Measurements from ENCODE around the gene PHF5A. TPM values are rescaled to one million over a fixed set of nuclear protein-coding genes. Genes with fewer than 3 reads are reported as not detected.
"Not testable (repeated sequence)": the region's sequence is repeated elsewhere in the genome, so short reads cannot be mapped to it uniquely, and the experiment has no call there.

Gene PHF5A
- total RNA-seq, 1 donor from 2014 or later, result 90.3 TPM

DNA sequence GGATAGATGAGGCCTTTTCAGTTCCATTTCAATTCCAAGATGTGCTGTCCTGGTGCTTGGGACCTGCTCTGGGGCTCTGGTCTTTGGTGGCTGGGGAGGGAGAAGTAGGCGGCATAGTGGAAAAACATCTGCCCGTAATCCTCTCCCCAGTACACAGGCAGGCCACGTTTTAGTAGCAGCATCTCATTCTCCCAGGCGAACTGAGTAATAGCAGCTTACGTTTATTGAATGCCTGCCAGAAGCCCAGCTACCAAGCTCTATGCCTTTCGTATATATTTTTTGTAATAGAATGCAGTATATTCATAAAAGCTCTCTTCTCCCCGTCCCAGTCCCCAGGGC, 11.9 kb upstream of the PHF5A start:
- intact Hi-C loops (cut with micrococcal nuclease), result no loop called here

DNA sequence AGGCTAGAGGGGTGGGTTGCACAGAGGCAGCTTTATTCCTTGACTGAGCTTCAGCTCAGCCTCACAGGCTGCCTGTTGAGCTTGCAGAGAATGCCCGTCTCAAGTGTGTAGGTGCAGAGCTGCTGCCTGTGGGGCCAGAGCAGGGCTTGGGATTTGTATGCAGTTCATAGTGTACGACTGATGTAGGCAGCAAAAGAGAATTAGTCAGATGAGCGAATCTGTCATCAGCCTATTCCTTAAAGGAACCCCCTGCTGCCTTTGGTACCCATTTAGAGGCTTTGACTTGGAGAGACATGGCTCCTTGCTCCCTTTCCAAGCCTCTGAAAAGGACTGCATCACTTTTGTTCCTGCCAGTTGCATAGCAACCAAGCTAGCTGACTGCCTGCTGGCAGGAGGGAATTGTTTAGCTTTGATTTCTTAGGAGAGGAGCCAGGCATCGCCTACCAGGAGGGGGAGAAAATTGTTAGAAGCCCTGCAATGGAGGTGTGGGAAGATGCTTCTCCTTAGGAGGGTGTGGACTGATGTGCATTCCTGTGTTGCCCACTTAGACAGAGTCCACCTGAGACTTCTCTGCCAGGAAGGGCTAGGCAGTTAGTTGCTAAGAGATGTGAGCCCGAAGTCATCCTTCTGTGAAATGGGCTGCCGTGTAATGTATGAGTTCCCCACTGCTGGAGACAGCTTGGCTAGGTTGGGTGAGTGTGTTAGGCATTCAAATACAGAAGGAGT, 11.3 kb upstream of the PHF5A start:
- no peak for DNase-seq
- no peaks in the 10 kb centered on the region for H3K27me3 Mint-ChIP-seq
- H3K4me3 Mint-ChIP-seq, result no peak overlapping the region
- H3K4me1 Mint-ChIP-seq, result peaks cover 14% of the 10 kb centered on the region
- H3K36me3 Mint-ChIP-seq (ENCODE audit: low read depth), result peaks cover 1% of the 10 kb centered on the region
- intact Hi-C loops (cut with micrococcal nuclease), result no loop called here
- no peak overlapping the region for H3K27ac Mint-ChIP-seq
- H3K9me3 Mint-ChIP-seq, result no peaks in the 10 kb centered on the region

More for the DNA sequence above, 11.9 kb upstream of the PHF5A start:
- Mint-ChIP-seq H3K36me3 (ENCODE audit: low read depth) (peaks cover 1% of the 10 kb centered on the region), H3K9me3 (no peaks in the 10 kb centered on the region), H3K27ac (no peak overlapping the region), H3K27me3 (no peaks in the 10 kb centered on the region), H3K4me1 (peaks cover 17% of the 10 kb centered on the region), H3K4me3 (no peak overlapping the region)
- no peak for DNase-seq

- H3K9me3 Mint-ChIP-seq, result no peaks in the 10 kb centered on the region
- H3K4me1 Mint-ChIP-seq, result peaks cover 14% of the 10 kb centered on the region
- H3K36me3 Mint-ChIP-seq (ENCODE audit: low read depth), result peaks cover 2% of the 10 kb centered on the region
- DNase-seq, result no peak
- no peaks in the 10 kb centered on the region for H3K27me3 Mint-ChIP-seq
- H3K27ac Mint-ChIP-seq, result no peak overlapping the region
- no peak overlapping the region for H3K4me3 Mint-ChIP-seq
- intact Hi-C loops (cut with micrococcal nuclease), result no loop called here
These were observed 10.5 kb upstream of the PHF5A start for GRCh38 chr22:41478891-41479521.

- Mint-ChIP-seq H3K36me3 (ENCODE audit: low read depth) (peaks cover 5% of the 10 kb centered on the region), H3K27ac (no peak overlapping the region), H3K4me1 (peaks cover 20% of the 10 kb centered on the region), H3K4me3 (no peak overlapping the region), H3K27me3 (no peaks in the 10 kb centered on the region), H3K9me3 (no peaks in the 10 kb centered on the region)
- no peak for DNase-seq
- intact Hi-C loops (cut with micrococcal nuclease), result no loop called here
These were observed 10.0 kb upstream of the PHF5A start for GRCh38 chr22:41478473-41478872.

DNA sequence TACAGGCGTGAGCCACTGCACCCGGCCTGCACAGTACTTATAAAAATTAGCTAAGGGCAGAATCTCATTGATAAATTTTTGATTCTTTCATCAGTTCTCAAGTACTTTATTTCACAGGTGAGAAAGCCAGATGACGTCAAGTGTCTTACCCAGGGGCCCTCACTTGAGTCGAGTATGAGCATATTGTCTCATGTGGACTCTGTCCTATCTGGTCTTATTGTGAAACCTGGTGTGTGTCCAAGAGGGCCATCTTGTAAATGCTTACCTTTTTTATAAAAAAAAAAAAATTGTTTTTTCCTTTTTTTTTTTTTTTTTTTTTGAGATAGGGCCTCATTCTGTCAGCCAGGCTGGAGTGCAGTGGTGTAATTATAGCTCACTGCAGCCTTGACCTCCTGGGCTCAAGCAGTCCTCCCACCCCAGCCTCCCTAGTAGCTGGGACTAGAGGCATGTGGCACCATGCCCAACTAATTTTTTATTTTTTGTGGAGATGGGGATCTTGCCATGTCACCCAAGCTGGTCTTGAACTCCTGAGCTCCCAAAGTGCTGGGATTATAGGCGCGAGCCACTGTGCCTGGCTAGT, 6.5 kb upstream of the PHF5A start:
- Mint-ChIP-seq H3K9me3 (no peaks in the 10 kb centered on the region), H3K36me3 (ENCODE audit: low read depth) (peaks cover 8% of the 10 kb centered on the region), H3K27ac (no peak overlapping the region), H3K27me3 (no peaks in the 10 kb centered on the region), H3K4me1 (peaks cover 19% of the 10 kb centered on the region), H3K4me3 (no peak overlapping the region)
- intact Hi-C loops (cut with micrococcal nuclease), result no loop called here
- no peak for DNase-seq

DNA sequence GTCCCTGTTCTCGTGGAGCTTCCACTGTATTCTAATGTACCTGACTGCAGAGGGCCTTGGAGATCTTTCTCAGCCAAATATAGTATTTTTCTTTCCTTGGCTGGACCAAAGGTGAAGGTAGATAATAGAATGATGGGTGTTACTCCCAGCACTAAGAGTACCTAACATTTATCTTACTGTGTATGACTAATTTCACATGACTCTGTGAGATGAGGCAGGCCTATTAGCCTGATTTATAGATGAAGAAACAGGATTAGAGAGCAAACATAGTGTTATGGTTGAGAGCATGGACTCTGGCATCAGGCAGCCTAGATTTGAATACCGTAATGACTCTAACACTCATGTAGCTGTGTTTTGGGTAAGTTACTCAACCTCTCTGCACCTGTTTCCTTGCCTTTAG, 3.1 kb upstream of the PHF5A start:
- no peaks in the 10 kb centered on the region for H3K27me3 Mint-ChIP-seq
- no peak for DNase-seq
- H3K4me1 Mint-ChIP-seq, result peaks cover 30% of the 10 kb centered on the region
- H3K4me3 Mint-ChIP-seq, result no peak overlapping the region
- H3K27ac Mint-ChIP-seq, result no peak overlapping the region
- H3K9me3 Mint-ChIP-seq, result no peaks in the 10 kb centered on the region
- peaks cover 20% of the 10 kb centered on the region for H3K36me3 Mint-ChIP-seq (ENCODE audit: low read depth)
- intact Hi-C loops (cut with micrococcal nuclease), result no loop called here

- Mint-ChIP-seq H3K4me1 (peaks cover 33% of the 10 kb centered on the region), H3K27ac (peak overlapping the region; percentile 67), H3K9me3 (no peaks in the 10 kb centered on the region), H3K4me3 (peak overlapping the region; percentile 66), H3K27me3 (no peaks in the 10 kb centered on the region), H3K36me3 (ENCODE audit: low read depth) (peaks cover 25% of the 10 kb centered on the region)
- intact Hi-C loops (cut with micrococcal nuclease), result no loop called here
- DNase-seq, result no peak
These were observed 2.4 kb upstream of the PHF5A start for GRCh38 chr22:41470886-41471285.

GRCh38 chr22:41469218-41469851, 843 bp upstream of the PHF5A start:
- Mint-ChIP-seq H3K27me3 (no peaks in the 10 kb centered on the region), H3K4me1 (peaks cover 35% of the 10 kb centered on the region), H3K27ac (peak overlapping the region; percentile 97), H3K9me3 (no peaks in the 10 kb centered on the region), H3K36me3 (ENCODE audit: low read depth) (peaks cover 36% of the 10 kb centered on the region), H3K4me3 (peak overlapping the region; percentile 86)
- intact Hi-C loops (cut with micrococcal nuclease), result loop anchor here (1.0 to 2.0 kb wide), 2 partner anchors 75 to 88 kb away; partner anchors contain the start of genes POLR3H and TEF
- DNase-seq, result no peak

DNA sequence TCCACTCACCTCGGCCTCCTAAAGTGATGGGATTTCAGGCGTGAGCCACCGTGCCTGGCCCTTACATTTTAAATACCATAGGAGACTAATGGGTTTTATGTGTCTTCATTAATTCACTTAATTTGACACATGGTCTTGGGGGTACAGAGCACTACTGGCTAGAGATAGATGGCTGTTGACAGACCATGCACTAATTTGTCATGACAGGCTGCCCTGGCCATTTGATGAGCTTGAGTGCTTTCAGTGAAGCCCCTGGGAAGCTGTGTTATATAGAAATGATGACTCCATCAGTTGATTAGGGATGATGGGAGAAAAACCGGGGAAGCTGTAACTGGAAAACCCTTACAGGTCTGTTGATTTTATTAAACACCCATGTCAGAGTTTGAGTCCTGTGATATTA, 6.6 kb downstream of the PHF5A start:
- Mint-ChIP-seq H3K36me3 (ENCODE audit: low read depth) (peaks cover 62% of the 10 kb centered on the region), H3K4me3 (no peak overlapping the region), H3K9me3 (no peaks in the 10 kb centered on the region), H3K27me3 (no peaks in the 10 kb centered on the region), H3K27ac (no peak overlapping the region), H3K4me1 (peaks cover 15% of the 10 kb centered on the region)
- intact Hi-C loops (cut with micrococcal nuclease), result no loop called here
- no peak for DNase-seq

- H3K4me3 Mint-ChIP-seq; H3K27ac Mint-ChIP-seq; H3K27me3 Mint-ChIP-seq; DNase-seq; intact Hi-C loops (cut with micrococcal nuclease); H3K9me3 Mint-ChIP-seq: not testable (repeated sequence)
- H3K36me3 Mint-ChIP-seq (ENCODE audit: low read depth), result peaks cover 53% of the 10 kb centered on the region
- peaks cover 12% of the 10 kb centered on the region for H3K4me1 Mint-ChIP-seq
These were observed 8.4 kb downstream of the PHF5A start for GRCh38 chr22:41460071-41460470.

GRCh38 chr22:41459431-41459830, 9.1 kb downstream of the PHF5A start:
- H3K4me3 Mint-ChIP-seq, result no peak overlapping the region

DNA sequence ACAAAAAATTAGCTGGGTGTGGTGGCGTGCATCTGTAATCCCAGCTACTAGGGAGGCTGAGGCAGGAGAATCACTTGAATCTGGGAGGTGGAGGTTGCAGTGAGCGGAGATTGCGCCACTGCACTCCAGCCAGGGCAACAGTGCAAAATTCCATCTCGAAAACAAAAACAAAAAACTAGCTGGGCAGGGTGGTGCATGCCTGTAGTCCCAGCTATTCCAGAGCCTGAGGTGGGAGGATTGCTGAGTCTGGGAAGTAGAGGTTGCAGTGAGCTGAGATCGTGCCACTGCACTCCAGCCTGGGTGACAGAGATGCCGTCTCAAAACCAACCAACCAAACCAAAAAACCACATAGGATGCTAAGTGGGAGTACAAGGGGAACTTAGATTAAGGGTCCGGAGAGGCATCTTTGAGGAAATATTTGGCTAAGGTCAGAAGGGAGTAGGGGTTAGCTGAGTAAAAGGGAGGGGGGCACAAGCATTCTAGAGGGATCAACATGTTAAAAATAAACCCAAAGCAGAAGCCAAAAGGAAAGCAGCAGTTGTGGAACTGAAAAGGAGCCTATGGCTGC, 10.2 kb downstream of the PHF5A start:
- peak overlapping the region; percentile 45 for H3K27ac Mint-ChIP-seq
- intact Hi-C loops (cut with micrococcal nuclease), result no loop called here

More at GRCh38 chr22:41459431-41459830, 9.1 kb downstream of the PHF5A start:
- Mint-ChIP-seq H3K27me3 (no peaks in the 10 kb centered on the region), H3K9me3 (no peaks in the 10 kb centered on the region), H3K36me3 (ENCODE audit: low read depth) (peaks cover 46% of the 10 kb centered on the region), H3K4me1 (peaks cover 11% of the 10 kb centered on the region), H3K27ac (no peak overlapping the region)
- intact Hi-C loops (cut with micrococcal nuclease), result no loop called here
- DNase-seq, result no peak

GRCh38 chr22:41448189-41448808, 20.2 kb downstream of the PHF5A start:
- no peaks in the 10 kb centered on the region for H3K27me3 Mint-ChIP-seq
- H3K9me3 Mint-ChIP-seq, result no peaks in the 10 kb centered on the region
- H3K27ac Mint-ChIP-seq, result peak overlapping the region; percentile 95
- peaks cover 19% of the 10 kb centered on the region for H3K36me3 Mint-ChIP-seq (ENCODE audit: low read depth)
- peak overlapping the region; percentile 96 for H3K4me3 Mint-ChIP-seq
- DNase-seq, result peak; percentile 97
- peaks cover 21% of the 10 kb centered on the region for H3K4me1 Mint-ChIP-seq
- intact Hi-C loops (cut with micrococcal nuclease), result loop anchor here (1.0 to 10.0 kb wide), 7 partner anchors 20 to 811 kb away; partner anchors contain the start of genes DESI1, EP300, MRTFA and PHF5A

More for the DNA sequence above, 10.2 kb downstream of the PHF5A start:
- no peaks in the 10 kb centered on the region for H3K27me3 Mint-ChIP-seq
- no peaks in the 10 kb centered on the region for H3K9me3 Mint-ChIP-seq
- H3K4me1 Mint-ChIP-seq, result peaks cover 7% of the 10 kb centered on the region
- no peak for DNase-seq
- peaks cover 41% of the 10 kb centered on the region for H3K36me3 Mint-ChIP-seq (ENCODE audit: low read depth)
- H3K4me3 Mint-ChIP-seq, result no peak overlapping the region

All from activated CD4-positive, alpha-beta T cell treated with anti-CD3 and anti-CD28 coated beads, Interleukin-2, amount 10 ng/mL, durations not matched to agents 24 days and 14 days (primary cell).